ENCODE results near the gene PTPRK.

- TF ChIP-seq CTCF (conservative IDR thresholded peaks at IDR 0.05 in 1 of 2, IDR thresholded peaks at IDR 0.05 in 1 of 2; ENCODE audit: extremely low read depth in 1 of 2, insufficient read depth in 1 of 2, low read depth in 1 of 2, low read length in 2 of 2), result no peak
- TF ChIP-seq EZH2 (IDR thresholded peaks at IDR 0.05; ENCODE audit: borderline replicate concordance, low read length), result no peak
Measured at GRCh38 chr6:128278836-128279235, 241.6 kb downstream of the PTPRK start.
